ENCODE data around the gene MUC13. TPM values are rescaled to one million over a fixed set of nuclear protein-coding genes. Genes with fewer than 3 reads are reported as not detected.

MUC13 gene
- total RNA-seq, 1 experiment from 2014 or later, result 0.13 TPM

DNA sequence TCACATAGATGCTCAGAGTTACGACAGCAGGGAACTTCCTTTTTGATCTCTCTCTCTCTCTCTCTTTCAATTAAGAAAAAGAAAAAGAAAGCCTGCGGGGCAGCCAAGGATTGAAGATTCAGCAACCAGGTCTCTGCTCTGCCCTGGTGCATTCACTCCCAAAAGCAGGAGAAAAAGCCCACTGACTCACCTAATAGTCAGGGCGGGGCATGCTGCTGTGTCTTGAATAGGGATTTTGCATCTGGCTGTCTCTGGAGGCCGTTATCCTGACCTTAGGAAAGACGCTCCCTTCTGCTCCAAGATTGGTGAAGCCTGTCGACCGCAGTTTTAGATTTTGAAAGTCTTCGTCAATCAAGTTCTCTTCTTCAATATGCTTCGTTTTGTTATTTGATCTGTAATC lies 26.6 kb downstream of the MUC13 start:
- Histone ChIP-seq H3K27ac (ENCODE audit: low read length) (no peak overlapping the region), H3K4me3 (ENCODE audit: low read depth in 2 of 2, low read length in 2 of 2) (no peak overlapping the region), H3K36me3 (ENCODE audit: control insufficient read depth, insufficient read depth, low read length) (no peaks in the 10 kb centered on the region), H3K27me3 (ENCODE audit: control insufficient read depth, insufficient read depth, low read length) (no peaks in the 10 kb centered on the region), H3K4me1 (ENCODE audit: control insufficient read depth, insufficient read depth, low read length) (no peaks in the 10 kb centered on the region), H3K9me3 (ENCODE audit: control insufficient read depth, insufficient read depth, low read depth, low read length) (no peaks in the 10 kb centered on the region)
- intact Hi-C loops (cut with micrococcal nuclease; ENCODE audit: unreplicated experiment) (loop anchor here (10.0 kb wide), 1 partner anchor 343 kb away; no protein-coding TSS in a partner anchor), in situ Hi-C loops (cut with HindIII; ENCODE audit: low pct_unique_long_range_greater_than_20kb, low sequenced_read_pairs) (no loop called here)
- TF ChIP-seq SIN3A (IDR thresholded peaks at IDR 0.05; ENCODE audit: borderline replicate concordance, insufficient read depth, low read depth, low read length) (no peak), POLR2AphosphoS5 (IDR thresholded peaks at IDR 0.05; ENCODE audit: low read depth, low read length) (no peak)
- POLR2A ChIA-PET, result no interaction called here
- CTCF ChIA-PET, result no interaction called here
- no TSS peak for BruUV-seq (replicated peaks)
- DNase-seq (ENCODE audit: low read depth, low spot score) (no peak), ATAC-seq (no peak)

DNA sequence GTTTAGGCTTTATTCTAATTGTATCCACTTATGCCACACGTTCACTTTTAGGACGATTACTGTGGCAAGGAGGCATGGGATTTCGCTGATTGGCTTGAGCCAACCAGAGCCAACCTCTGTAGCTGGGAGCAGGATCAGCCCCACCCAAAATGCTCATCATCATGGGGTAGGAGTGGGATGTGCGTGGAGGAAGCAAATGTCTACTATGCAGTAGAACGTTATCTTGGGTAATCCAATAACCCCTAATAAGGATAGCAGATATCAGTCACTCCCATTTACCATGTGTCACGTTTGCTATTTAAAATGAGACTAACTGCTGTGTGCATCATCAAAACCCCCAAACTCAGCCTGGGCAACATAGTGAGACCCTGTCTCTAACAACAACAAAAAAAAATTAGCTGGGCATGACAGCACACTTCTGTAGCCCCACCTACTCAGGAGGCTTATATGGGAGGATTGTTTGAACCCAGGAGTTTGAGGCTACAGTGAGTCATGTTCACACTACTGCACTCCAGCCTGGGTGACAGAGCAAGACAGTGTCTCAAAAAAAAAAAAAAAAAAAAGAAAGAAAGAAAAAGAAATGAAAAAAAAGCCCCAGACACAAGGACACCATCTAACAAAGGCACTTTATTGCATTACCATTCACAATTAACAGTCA lies 29.6 kb downstream of the MUC13 start:
- no peak for TF ChIP-seq TCF7L2 (IDR thresholded peaks at IDR 0.05; ENCODE audit: low read depth, low read length)
- TF ChIP-seq, protein P1, sequence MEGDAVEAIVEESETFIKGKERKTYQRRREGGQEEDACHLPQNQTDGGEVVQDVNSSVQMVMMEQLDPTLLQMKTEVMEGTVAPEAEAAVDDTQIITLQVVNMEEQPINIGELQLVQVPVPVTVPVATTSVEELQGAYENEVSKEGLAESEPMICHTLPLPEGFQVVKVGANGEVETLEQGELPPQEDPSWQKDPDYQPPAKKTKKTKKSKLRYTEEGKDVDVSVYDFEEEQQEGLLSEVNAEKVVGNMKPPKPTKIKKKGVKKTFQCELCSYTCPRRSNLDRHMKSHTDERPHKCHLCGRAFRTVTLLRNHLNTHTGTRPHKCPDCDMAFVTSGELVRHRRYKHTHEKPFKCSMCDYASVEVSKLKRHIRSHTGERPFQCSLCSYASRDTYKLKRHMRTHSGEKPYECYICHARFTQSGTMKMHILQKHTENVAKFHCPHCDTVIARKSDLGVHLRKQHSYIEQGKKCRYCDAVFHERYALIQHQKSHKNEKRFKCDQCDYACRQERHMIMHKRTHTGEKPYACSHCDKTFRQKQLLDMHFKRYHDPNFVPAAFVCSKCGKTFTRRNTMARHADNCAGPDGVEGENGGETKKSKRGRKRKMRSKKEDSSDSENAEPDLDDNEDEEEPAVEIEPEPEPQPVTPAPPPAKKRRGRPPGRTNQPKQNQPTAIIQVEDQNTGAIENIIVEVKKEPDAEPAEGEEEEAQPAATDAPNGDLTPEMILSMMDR (IDR thresholded peaks at IDR 0.05), result no peak
- TF ChIP-seq POLR2AphosphoS5 (IDR thresholded peaks at IDR 0.05; ENCODE audit: low read depth, low read length), result no peak
- TF ChIP-seq, protein P2, sequence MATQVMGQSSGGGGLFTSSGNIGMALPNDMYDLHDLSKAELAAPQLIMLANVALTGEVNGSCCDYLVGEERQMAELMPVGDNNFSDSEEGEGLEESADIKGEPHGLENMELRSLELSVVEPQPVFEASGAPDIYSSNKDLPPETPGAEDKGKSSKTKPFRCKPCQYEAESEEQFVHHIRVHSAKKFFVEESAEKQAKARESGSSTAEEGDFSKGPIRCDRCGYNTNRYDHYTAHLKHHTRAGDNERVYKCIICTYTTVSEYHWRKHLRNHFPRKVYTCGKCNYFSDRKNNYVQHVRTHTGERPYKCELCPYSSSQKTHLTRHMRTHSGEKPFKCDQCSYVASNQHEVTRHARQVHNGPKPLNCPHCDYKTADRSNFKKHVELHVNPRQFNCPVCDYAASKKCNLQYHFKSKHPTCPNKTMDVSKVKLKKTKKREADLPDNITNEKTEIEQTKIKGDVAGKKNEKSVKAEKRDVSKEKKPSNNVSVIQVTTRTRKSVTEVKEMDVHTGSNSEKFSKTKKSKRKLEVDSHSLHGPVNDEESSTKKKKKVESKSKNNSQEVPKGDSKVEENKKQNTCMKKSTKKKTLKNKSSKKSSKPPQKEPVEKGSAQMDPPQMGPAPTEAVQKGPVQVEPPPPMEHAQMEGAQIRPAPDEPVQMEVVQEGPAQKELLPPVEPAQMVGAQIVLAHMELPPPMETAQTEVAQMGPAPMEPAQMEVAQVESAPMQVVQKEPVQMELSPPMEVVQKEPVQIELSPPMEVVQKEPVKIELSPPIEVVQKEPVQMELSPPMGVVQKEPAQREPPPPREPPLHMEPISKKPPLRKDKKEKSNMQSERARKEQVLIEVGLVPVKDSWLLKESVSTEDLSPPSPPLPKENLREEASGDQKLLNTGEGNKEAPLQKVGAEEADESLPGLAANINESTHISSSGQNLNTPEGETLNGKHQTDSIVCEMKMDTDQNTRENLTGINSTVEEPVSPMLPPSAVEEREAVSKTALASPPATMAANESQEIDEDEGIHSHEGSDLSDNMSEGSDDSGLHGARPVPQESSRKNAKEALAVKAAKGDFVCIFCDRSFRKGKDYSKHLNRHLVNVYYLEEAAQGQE (IDR thresholded peaks at IDR 0.05; ENCODE audit: insufficient read depth in 1 of 2, low read depth in 2 of 2, low read length in 1 of 2), result no peak
- ATAC-seq, result no peak
- ChIA-PET POLR2A (interaction anchor here (0.5 kb wide), 1 partner anchor 9 kb away, joined by 6 read pairs; no protein-coding TSS in a partner anchor), CTCF (no interaction called here)
- Histone ChIP-seq H3K4me1 (ENCODE audit: control insufficient read depth, insufficient read depth, low read length) (peaks cover 8% of the 10 kb centered on the region), H3K9me3 (ENCODE audit: control insufficient read depth, insufficient read depth, low read depth, low read length) (no peaks in the 10 kb centered on the region), H3K36me3 (ENCODE audit: control insufficient read depth, insufficient read depth, low read length) (no peaks in the 10 kb centered on the region), H3K4me3 (ENCODE audit: low read depth in 2 of 2, low read length in 2 of 2) (no peak overlapping the region), H3K27ac (ENCODE audit: low read length) (no peak overlapping the region), H3K27me3 (ENCODE audit: control insufficient read depth, insufficient read depth, low read length) (no peaks in the 10 kb centered on the region)
- DNase-seq (ENCODE audit: low read depth, low spot score), result no peak
- in situ Hi-C loops (cut with HindIII; ENCODE audit: low pct_unique_long_range_greater_than_20kb, low sequenced_read_pairs), result no loop called here
- intact Hi-C loops (cut with micrococcal nuclease; ENCODE audit: unreplicated experiment), result loop anchor here (10.0 kb wide), 1 partner anchor 340 kb away; no protein-coding TSS in a partner anchor
- BruUV-seq (replicated peaks), result no TSS peak

Measured in Panc1 (cell line).